HTR-8/SVneo (cell line): ENCODE results near the gene CBLB.

Source experiments
- DNase-seq: peaks from one replicate; pipeline ENCODE4 v3.0.0; 2011; ENCODE audit warnings: low spot score, mixed read lengths; ENCODE audit not compliant: insufficient read length
- FAIRE-seq: peaks from 2 replicates; lab custom pipeline; 2011; peaks lifted over from hg19 to GRCh38; lab: Jason Lieb, UNC

Gene CBLB

DNA sequence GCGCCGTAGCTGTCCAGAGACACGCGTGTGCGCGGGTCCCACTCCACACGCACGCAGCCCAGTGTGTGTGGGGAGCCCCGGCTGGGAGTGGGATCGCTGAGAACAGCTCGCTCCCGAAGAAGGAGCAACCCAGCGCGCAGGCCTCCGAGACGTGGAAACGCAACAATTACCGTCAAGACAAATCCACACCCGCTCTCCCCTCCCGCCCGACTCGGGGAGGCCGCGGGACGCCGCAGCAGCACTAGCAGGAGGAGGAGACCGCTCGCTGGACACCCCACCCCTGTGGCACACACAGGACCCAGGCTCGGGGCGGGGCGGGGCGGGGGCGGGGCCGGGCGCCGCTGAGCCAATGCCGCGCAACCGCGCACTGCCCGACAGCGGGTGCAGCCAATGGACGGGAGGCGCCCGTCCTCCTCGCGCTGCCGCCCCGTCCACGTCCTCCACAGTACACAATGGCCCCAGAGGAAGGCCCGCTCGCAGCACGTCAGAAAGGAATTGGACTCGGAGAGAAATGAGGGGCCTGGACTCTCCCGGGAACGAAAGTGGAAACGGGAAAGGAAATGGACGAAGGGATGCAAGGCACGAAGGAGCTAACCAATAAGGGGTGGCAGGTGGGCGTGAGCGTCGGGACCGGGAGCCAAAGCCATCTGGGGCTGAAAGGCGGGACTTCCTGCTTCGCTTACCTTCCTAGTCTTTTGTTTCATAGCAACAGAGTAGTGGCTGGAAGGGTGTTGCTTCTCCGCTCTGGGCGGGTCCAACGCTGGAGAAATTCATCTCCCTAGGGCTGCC is at the start of gene CBLB:
Gene CBLB (minus strand): TSS at position 271 of the 789 bp plus-strand sequence. CDS start 1,435 bp downstream, outside the sequence.
- FAIRE-seq (peak; percentile 92), DNase-seq (peak; percentile 89)

DNA sequence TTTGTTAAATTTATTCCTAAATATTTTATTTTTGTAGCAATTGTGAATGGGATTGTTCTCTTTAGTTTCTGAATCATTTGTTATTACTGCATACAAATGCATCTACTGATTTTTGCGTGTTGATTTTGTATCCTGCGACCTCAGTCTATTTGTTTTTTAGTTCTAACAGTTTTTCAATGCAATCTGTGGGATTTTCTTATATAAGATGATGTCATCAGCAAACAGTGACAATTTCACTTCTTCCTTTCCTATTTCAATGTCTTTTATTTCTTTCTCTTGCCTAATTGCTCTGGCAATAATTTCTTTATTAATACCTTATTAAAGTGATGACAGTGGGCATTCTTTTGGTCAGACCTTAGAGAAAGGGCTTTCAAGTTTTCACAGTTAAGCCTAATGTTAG is 48.0 kb upstream of the CBLB start:
- no peak for FAIRE-seq

DNA sequence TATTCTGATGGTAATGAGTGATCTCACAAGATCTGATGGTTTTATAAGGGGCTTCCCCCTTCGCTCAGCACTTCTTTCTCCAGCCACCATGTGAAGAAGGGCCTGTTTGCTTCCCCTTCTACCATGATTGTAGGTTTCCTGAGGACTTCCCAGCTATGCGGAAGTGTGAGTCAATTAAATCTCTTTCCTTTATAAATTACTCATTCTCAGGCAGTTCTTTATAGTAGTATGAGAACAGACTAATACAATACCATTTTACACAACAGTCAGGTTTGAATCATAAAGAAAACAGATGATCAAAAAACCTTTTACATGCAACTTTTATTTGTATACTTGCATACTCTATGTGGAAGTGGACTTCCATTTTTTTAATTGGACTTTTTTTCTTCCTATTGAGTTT is 46.7 kb upstream of the CBLB start:
- no peak for DNase-seq
- no peak for FAIRE-seq

More for the DNA sequence above, 48.0 kb upstream of the CBLB start:
- DNase-seq = no peak

DNA sequence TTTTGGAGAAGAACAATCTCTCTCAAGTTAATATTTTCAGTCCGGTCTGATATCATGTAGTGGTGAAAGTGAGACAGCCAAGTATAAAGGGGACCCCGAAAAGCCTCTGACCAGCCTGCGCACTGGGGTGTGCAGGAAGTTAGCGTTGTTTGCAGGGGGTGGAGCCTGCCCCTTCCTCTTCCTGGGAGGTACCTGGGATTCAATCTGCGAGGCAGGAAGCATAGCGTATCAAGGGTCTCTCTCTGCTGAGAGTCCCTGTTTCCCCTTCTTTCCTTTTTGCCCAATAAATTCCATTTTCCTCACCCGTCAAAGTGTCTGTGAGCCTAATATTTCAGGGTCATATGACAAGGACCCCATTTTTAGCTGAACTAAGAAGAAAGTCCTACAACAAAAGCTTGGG is 44.8 kb upstream of the CBLB start:
- DNase-seq = no peak
- no peak for FAIRE-seq

DNA sequence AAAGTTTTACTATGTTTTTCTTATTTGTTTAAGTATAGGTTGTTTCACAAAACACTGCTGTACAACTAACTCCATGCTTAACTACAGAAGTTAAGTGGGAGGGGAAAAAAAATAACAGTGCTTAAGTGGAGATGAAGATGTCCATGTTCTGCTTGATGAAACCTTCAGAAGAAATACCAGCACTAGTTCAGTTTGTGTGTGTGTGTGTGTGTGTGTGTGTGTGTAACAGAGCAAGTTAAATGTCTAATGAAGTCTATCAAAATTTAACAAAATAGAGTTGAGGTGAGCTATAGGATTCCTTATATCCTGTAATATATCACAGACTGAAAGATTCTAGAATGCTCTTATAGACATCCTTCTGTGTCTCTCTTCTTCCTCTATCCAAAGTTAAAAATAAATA is 44.1 kb upstream of the CBLB start:
- FAIRE-seq = no peak
- no peak for DNase-seq

DNA sequence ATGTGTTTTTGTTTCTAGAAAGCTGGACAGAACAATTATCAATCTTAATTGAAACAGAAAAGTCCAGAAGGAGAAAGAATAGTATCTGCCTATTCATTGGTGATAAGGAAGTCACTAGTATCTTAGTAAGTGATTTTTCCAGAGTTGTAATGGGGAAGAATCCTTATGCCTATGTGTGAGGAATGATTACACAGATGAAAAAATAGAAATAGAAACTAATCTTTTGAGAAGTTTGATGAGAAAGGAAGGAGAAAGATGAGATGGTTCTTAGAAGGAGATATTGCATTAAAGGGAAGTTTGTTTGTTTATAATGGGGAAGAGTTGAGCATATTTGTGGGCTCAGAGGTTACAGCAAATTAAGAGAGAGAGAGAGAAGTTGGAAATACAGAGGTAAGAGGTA is 42.7 kb upstream of the CBLB start:
- FAIRE-seq = no peak
- DNase-seq = no peak

DNA sequence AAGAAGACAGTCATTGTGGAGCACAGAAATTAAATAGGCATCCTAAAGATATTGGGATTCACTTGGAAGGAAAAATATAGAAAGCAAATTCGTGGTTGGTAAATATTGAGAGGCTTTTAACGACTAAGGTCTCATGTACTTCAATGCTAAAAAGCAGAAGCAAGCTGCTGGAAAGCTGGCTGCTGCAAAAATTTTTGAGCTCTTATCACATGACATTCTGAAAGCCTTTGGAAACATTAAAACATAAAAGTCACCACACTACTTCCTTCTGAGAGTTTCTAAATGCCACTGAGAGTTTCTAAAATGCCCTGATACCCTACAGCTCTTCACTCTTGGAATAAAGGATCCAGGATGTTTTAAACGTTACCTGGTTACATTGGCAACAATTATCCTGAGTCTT is 39.0 kb upstream of the CBLB start:
- DNase-seq (no peak), FAIRE-seq (no peak)

DNA sequence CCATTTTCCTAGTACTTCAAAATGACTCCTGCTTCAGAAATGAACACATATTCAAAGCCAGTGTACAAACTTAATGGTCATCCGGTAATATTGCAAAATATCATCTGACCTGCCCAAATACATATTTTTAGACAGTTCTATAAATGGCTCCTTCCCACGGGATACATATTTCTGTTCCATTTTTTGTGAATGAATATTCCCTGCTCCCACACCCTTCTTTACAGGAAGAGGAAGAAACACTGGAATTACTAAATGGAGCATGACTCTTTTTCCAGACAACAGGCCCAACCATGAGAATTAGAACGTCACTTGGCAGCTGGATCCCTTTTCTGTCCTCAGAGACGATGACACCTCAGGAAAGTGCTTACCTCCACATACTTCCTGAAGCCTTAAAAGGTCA is 38.0 kb upstream of the CBLB start:
- DNase-seq = no peak
- FAIRE-seq = no peak

DNA sequence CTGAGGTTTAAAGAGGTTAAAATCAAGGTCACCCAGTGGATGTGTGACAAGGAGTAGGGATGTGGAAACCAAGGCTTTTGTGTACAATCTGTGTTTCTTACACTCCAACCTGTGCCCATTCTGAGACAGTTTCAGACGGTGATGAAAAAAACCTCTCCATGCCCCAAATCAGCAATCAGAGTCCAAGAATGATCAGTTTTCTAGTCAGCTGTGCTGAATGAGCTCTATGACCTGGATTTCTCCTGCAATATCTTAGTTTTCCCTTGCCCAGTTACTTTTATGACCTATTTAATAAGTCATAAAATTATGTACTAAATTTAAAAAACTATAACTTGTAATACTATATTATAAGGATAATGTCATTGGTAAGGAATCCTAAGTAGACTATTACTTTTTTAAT is 37.5 kb upstream of the CBLB start:
- DNase-seq (no peak), FAIRE-seq (no peak)

DNA sequence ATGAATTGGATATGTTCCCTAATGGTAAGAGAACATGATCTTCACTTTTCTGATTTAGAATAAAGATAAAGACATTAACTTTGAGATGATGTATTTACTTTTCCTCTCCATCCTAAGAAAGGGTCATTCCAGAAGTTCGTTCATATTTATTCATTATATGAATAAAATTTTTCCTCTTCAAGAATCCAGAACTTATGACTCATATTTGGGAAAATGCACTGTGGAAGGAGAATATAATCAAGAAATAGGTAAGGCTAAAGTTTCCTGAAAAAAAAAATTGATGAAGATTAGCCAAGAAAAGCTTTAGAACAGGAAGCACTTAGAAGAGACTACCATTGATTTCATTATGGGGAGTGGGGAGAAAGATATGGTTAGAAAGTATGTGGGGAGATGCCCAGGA is 36.5 kb upstream of the CBLB start:
- DNase-seq (no peak), FAIRE-seq (no peak)

DNA sequence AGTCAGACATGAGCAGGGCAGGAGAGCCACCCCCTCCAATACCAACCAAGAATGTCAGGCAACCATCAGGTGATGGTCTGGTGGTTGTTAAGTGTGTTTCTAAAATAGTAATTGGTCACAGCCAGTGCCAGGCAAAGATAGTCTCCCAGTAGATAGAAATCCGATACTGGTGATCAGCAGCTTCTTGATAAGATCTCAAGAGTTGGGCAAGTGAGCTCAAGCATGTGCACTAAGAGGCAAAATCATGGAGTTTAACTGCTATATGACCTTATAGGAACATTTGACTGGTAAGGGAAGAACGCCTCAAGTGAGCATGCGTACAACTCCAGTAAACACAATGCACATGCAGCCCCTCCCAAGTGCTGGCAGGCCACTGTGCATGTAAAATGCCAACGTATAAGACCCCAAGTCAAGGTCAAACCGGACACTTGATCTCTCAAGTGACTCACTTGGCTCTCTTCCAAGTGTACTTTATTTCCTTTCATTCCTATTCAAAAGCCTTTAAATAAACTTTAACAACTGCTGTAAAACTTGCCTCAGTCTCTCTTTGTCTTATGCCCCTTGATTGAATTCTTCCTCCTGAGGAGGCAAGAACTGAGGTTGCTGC is 36.0 kb upstream of the CBLB start:
- DNase-seq (no peak), FAIRE-seq (peak; percentile 40)

DNA sequence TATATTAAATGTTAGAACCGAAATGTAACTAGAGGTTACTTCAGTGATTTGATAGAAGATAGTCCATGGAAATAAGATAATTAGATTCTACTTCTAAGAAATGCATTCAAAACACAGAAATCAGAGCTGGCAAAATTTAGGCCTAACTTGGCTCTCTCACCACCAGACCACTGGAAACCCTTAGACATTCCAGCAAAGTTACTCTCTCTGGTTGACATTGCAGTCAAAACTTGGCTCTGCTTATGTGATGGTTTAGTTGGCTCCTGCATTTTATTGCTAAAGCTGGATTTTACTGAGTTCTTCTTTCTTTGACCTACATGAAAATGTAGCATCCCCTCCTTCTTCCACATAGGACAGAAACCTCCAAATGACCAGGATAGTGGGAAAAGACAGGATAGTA is 35.4 kb upstream of the CBLB start:
- no peak for FAIRE-seq
- DNase-seq = no peak

DNA sequence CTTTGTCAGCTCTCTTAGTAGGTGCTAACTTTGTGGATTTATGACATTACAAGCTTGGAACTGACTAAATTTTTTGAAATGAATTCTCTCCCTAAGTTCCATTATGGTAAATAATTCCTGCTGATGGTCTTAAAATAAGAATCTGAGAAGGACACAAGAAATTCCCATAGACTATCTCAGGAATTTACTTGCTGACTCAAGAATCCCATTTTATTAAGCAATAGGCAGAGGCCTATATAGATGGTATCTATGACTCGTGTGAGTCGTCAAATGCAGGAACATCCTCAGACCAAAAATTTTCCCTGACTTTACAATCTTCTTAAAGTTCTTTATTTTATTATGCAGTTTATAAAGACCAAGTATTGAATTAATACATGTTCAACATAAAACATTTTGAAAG is 30.7 kb upstream of the CBLB start:
- no peak for FAIRE-seq
- DNase-seq = peak; percentile 48

DNA sequence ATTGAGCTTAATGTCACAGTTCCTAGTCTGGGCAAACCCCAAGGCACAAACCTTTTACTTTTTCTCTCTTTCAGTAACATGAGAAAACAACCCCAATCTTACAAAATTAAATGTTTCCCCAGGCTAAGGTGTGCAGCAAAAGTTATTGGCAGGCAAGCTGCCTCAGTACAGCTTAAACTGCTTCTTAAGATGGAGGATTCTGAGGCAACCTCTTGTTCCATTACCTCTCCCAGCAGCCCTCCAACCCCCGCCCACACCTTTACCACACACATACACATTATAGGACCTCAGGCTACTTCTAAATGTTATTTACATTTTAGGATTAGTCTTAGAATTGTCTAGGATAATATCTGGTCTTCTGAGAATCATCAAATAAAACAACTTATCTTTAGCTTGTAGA is 22.3 kb upstream of the CBLB start:
- DNase-seq (no peak), FAIRE-seq (no peak)

DNA sequence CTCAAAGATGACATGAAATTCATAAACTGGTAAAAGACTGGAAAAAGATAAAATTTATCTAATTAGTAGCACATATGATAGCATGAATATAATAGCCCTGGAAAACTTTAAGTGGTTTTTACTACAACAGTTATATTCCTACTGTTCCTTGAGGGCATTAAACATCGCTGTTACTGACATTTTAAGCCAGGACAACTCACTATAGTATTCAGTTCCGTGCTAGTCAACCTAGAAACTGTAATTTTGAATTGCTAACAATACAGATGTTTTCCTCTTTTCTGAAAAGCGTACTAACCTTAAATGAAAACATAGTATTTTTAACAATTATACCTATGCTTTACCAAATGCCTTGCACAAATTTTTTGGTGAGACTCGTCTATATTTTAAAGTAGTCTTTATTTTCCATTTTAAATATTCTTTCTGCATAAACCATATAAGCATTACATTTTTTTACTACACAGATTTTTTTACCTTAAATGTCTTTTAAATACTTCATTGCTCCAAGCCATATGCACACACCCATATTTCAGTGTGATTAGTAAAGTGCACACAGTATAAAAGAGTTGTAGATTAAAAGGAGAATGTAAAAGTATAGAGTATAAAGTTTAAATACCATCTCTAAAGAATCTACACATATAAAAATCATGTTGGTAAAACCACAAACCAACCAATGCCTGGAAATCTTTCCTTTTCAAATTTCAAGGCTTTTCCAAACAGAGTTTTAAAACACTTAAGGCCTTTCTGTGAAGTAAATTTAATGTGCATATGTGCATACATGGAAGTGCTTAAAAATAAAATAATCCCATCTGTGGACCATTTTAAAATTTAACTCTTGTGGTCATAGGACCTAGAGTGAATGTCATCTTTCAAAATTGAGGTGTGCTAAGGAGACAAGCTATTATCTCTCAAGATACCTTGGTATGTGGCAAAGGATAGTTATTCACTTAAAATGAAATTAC is 20.1 kb upstream of the CBLB start:
- no peak for DNase-seq
- no peak for FAIRE-seq

DNA sequence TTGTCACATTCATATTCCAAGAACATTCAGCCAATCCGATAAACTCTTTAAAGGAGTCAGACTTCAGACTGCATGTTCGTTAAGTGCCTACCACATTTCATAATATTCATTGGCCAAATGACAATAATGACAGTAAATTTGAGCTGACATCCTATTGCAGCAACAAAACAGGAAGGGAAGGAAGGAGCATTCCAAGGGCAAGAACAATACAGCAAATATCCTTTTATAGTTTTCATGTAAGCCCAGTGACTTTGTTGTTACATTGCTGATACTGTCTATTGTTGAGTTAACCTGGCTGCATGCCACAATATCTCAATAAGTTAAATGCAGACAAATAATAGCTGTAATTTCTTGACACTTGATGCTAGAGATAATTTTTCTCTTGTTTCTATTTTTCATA is 16.4 kb upstream of the CBLB start:
- FAIRE-seq = no peak
- DNase-seq = no peak

DNA sequence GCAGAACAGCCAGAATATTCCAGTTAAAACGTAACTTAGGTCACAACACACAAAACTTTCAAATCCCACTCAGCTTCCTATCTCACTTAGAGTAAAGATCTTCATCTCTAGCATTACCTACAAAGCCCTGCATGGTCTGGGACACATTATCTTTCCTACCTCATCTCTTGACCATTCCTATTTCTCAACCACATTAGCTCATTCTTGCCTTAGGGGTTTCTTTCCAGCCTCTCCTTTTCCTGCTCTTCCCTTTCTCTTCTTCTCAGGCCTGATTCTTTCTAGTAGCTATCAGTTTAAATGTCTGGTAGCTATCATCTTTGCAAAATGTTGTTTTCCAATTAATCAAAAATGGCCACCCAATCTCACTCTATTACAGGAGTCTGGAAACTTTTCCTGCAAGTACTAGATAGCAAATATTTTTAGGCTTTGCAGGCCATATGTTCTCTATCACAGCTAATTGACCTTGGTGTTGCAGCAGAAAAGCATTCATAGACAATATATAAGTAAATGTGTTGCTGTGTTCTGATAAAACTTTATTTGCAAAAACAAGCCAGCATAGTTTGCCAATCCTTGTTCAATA is 15.1 kb upstream of the CBLB start:
- FAIRE-seq (no peak), DNase-seq (no peak)

DNA sequence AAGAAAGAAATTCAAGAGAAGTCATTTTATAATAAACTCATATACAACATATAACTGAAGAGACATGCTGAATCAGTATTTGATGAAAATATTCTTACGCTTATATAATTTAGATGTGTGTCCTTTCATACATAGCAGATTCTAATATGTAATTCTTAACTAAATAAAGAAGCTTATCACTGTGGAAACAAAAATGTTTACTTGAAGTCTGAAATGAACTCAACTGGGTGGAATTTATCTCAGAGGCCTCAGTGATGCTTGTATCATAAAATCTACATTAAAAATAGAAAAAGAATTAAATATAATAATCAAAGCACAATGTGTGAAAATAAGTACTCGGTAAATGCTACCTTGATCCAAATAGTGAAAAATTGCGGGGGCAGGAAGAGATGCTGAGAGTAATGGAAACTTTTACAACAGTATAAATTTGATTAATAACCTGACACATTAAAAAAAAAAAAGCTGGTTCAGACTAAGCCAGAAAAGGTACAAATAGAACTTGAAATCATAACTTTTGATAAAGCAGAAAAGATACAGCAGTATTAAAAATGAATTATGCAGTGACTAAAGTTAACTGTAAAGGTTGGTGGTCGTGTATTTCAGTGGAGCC is 12.0 kb upstream of the CBLB start:
- DNase-seq (no peak), FAIRE-seq (no peak)

DNA sequence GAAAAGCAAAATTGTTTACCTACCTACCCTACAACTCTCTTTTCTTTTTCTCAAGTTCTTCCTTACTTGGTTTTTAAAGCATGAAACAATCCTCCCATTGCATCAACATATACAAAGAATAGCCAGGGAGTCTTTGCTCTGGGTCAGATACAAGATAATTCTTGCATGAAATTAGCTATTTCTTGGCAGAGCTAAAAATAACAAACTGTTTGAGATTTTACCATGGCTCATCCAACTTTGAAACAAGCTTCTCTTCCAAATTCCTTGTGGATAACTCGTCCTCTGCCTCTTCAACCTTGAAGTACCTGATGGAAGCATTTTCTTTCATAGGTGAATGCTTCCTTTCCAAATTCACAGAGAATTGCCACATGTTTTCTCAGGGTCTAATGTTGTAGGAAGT is 9.2 kb upstream of the CBLB start:
- DNase-seq = no peak
- FAIRE-seq = no peak

DNA sequence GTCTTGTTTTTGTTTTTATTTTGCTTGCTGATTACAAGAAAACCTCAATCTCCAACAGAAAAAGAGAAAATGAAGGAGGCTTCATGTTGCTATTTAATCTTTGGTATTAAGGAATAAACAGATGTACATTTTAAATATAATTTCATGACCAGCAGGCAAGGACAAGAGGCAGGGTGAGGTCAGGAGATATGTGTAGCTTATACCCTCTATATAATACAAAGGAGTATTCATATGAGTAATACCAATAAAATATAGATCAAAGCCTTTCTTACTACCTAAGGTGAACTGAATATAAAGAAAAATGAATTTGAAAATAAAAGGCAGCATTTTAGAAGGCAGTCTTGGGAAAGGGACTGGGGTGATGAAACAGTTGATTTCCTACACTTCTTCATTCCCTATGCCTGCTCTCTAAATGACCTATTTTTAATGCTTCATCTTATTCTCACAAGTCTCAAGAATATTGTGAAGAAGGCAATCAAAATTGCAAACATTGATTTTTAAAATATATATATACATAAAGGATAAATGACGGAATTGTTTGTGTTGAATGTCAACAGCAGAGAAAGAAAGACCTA is 8.6 kb upstream of the CBLB start:
- no peak for DNase-seq
- FAIRE-seq = no peak
